OCI-M2 (cell line): ENCODE measurements around the gene CYP26A1.

Experiments used
- DNase-seq: peaks from one replicate; lab custom pipeline; 2025; ENCODE audit not compliant: unreplicated experiment; lab: John Stamatoyannopoulos, UW

The CYP26A1 gene

DNA sequence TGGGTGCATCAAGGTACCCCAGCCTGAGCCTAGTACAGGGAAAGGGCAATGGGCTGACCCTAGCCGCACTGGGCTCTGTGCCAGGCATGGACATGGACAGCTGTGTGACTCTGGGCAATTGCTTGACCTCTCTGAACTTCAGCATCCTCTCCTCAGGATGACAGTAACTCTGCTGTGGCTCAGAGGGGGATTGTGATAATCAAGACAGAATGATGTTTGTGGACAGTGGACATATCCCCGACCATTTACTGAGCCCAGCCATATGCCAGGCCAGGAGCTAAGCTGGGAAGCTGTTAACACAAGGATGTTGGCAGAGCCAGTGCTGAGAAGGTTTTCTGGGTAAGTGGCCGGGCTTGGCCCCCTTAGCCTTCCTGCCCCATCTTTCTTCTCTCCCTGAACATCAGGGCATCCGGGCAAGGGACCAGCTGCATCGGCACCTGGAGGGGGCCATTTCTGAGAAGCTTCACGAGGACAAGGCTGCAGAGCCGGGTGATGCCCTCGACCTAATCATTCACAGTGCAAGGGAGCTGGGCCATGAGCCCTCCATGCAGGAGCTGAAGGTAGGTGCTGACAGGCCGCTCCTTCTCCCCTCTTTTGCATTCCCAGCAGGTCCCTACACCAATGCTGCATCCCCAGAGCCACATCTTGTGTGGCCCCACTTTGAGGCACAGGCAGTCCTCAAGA is 9.6 kb upstream of the CYP26A1 start:
- DNase-seq: no peak

DNA sequence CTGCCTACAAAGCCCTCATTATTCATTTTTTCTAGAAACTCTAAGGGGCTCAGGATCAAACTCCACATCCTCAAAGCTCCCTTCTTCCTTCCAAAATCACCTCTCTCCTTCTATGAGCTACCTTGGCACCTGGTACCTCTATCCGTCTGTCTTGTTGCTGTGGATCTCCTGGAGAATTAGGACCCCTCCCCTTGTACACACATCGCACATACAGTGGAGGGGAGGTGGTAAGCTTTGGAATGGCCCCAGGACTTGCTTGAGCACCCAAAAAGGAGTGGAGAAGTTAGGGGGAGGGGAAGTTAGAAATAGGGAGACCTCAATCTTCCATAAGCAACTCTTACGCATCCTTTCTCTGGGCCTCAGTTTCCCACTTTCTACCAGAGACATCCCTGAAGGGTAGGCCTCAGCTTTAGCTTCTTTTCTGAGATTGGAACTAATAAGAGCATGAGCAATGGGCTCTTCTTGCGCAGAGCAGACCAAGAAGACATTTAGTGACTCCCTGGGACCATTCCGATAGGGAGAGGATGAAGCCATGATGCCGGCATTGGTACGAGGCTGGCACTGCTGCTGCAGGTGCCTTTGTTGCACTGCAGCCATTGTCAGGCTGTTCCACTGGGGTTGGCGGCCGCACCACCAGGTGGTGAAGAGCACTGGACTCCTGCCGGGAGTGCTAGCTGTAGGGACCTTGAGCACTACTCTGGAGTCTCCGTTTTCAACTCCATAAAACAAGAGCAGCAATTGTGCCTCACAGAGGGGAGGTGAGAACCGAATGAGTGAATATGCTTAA is 8.6 kb upstream of the CYP26A1 start:
- DNase-seq: no peak

DNA sequence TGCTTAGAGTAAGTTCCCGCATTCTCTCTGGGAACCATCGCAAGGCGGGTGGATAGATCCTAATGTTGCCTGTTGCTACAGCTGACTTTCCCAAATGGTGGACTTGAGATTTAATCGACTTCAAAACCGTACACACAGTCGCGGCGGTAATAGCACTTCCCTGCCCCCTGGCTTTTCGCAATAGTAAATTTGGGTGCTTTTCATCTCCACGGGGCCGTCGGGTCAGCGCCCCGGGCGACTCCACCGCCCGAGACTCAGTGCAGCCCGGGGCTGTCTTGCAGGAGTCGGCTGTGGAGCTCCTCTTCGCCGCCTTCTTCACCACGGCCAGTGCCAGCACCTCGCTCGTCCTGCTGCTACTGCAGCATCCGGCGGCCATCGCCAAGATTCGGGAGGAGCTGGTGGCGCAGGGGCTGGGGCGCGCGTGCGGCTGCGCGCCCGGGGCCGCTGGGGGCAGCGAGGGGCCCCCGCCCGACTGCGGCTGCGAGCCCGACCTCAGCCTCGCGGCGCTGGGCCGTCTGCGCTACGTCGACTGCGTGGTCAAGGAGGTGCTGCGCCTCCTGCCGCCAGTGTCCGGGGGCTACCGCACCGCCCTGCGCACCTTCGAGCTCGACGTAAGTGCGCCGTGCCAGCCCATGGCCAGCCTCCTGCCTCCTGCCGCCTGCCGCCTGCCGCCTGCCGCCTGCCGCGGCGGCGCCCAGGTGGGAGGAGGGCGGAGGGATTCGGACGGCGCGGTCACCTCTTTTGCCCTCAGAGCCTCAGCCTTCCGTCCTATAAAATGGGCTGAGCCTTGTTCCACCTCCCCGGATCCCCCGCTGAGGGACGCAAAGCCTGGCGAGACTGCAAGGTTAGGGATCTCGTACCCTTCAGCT is 7.8 kb upstream of the CYP26A1 start:
- no peak for DNase-seq

DNA sequence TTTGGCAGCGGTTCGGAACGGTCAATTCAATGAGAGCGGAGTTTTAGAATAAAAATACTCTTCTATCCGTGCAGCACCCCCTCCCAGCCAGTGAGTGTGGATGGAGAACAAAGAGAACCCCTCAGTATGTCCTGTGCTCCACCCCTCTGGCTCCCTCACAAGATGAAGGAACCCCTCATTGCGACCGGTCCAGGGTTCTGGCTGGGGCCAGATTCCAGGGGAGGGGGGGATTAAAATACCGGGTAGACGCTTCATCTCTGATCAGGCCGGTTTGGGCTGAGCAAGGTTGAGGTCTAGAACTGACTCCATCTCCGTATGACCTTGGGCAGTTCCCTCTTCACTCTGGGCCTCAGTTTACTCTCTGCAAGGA is 7.2 kb upstream of the CYP26A1 start:
- DNase-seq: no peak

DNA sequence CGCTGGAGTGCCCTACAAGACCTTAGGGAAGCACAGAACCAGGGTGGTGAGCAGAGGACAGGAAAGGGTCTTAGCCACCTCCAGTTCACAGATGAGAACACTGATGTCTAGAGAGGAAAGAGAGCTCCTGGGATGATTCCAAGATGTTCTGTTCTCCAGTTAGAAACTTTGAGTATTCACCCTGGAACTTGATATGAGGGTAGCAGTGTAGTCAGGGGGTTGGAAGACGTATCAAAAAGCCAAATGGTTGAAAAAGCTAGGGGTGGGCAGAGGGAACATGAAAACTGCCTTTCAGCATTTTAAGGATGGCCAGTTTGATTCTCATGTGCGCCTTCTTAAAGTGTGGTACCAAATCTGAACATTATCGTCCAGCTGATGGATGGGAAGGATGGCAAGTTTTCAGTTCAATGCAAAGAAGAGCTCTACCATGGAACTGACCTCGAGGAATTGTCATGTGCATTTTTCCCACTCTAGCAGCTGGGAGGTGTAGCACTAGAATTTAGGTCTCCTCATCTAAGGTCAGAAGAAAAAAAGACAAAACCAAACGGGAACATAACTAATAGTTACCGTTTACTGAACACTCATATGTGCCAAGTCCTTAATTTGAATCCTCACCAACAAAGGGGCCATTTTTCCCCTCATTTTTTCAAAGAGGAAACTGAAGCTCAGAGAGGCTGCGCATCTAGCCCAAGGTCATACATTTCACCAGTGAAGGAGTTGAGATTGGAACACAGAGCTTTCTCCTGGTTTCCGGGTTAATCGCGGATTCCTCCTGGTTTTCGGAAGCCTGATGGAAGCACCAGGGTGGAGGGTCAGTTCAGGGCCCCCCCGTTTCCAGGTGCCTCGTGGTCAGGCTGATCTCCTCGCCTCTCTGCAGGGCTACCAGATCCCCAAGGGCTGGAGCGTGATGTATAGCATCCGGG is 6.0 kb upstream of the CYP26A1 start:
- DNase-seq: no peak

DNA sequence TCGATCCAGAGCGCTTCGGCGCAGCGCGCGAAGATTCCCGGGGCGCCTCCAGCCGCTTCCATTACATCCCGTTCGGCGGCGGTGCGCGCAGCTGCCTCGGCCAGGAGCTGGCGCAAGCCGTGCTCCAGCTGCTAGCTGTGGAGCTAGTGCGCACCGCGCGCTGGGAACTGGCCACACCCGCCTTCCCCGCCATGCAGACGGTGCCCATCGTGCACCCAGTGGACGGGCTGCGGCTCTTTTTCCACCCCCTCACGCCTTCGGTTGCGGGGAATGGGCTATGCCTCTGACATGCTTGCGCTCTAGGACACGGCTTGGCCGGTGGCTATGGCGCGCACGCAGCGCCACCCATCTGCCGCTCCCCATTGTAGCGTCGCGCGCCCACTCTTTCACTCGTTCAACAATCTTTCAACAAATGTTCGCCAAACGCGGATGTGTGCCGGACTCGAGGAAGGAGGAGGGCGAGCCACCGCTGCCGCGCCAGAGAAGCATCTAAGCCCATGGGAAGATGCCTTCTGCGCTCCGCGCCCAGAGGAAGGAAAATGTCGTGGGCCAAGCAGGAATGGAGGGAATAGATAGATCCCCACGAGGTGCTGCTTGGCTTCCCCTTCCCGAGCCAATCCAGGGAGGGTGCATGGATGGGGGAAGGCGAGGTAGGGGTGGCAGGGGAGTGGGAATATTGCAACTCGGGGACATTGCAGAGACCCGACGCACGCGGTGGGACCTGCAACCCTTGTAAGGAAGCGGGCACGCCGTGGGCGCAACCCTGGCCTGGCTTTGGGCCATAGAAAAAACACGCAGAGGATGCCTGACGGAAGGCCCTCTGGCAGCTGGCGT is 5.1 kb upstream of the CYP26A1 start:
- no peak for DNase-seq

DNA sequence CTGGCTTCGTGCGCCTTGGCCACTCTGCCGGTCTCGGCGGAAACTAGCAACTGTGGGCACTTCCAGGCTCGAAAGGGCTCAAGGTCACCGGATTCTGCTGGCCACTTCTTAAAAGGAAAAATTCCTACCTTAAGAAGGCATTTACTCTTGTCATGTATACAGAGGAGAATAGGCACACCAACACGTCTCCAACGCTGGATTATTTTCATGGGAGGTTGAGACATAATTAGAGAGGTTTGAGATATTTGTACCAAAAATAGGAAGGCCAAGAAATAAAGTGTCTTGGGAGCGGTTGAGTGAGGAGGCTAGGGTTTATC is 4.5 kb upstream of the CYP26A1 start:
- DNase-seq: no peak

DNA sequence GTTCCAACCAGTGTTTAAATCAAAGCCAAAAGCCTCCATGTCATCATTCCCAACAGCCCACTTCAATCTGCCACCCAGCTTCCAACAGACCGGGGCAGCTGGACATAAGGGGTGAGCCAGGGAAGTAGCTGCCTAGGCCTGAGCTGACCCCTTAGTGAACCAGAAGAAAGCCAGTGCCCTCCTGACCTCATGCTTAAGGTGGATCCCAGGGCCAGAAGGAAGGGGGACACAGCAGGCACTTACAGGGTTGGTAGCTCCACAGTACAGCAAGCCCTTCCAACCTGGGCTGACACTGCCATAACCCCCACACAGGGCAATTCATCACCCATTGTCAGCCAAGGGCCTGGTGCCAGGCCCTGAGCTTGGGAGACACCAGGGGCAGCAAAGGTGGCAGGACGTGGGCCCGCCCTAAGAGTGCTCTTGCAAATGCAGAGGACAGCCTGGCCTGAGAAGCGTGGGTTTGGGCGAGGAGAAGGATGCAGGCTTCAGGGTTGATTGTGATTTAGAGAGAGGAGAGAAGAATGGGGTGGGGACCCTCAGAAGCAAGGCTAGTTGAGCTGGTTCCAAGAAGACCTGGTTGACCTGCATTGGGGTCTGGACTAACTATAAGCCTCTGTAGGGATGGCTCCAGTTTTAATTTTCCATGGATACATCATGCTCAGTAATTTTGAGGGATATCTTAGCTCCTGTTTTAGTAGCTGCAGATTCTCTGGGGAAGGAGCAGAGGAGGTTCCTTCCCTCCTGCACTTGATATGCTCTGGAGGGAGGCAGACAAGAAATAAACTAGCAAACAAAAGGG is 3.1 kb upstream of the CYP26A1 start:
- no peak for DNase-seq

DNA sequence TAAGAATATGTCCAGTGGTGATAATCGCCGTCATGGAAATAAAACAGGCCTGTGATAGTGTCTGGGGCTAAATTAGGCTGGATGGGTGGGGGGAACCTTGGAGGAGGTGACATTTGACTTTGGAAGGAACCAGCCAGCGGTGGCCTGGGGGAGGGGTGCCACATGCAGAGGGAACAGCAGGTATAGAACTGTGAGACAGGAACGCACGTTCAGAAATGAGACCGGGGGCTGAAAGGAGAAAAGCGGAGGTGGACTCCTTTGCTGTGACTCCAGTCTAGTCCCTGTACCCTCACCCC is 2.6 kb upstream of the CYP26A1 start:
- DNase-seq: no peak

DNA sequence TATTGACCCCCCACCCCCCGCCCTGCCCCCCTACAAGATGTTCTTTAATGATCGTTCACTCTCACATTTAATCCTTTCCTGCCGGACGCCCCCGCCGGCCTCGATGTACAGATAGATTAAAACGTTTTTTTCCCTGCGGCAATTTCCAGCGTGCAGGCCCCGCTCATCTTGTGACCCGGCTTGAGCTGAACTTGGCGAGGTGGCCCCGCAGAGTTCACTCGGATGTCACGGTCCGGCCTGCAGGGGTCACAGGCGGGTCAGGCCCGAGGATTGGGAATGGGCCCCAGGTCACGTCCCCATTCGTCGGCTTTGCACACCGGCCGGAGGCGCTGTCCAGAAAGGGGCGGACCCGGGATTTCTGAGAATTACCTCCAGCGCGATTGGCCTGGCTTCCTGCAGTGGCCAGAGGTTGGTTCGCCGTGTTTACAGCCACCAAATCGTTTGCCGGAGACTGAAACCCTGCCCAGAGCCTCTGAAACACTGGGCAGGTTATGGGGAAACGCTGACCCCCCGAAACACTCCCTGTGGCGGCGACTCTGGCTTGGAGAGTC is 1.9 kb upstream of the CYP26A1 start:
- DNase-seq: no peak

DNA sequence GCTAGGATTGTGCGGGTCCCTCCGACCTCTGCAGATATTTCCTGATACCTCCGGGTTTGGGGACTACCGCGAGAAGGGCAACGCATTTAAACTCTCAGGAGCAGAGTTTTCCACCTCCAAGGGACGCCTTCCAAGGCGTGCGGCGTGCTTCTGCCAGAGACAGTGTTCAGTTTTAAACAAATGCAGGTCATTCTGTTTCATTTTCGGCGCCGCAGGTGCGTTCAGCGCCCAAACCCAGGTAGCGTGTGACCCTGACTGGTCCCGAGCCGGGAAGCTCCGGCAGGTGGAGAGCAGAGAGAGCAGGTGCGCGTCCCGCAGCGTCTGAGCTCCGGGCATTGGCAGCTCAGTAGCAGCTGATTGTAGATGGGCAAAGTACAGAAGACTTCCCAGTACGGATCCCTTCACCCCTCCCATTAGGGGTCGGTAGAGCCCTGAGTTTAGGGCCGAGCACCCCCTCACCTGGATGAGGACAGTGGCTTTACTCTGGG is 1.4 kb upstream of the CYP26A1 start:
- no peak for DNase-seq

DNA sequence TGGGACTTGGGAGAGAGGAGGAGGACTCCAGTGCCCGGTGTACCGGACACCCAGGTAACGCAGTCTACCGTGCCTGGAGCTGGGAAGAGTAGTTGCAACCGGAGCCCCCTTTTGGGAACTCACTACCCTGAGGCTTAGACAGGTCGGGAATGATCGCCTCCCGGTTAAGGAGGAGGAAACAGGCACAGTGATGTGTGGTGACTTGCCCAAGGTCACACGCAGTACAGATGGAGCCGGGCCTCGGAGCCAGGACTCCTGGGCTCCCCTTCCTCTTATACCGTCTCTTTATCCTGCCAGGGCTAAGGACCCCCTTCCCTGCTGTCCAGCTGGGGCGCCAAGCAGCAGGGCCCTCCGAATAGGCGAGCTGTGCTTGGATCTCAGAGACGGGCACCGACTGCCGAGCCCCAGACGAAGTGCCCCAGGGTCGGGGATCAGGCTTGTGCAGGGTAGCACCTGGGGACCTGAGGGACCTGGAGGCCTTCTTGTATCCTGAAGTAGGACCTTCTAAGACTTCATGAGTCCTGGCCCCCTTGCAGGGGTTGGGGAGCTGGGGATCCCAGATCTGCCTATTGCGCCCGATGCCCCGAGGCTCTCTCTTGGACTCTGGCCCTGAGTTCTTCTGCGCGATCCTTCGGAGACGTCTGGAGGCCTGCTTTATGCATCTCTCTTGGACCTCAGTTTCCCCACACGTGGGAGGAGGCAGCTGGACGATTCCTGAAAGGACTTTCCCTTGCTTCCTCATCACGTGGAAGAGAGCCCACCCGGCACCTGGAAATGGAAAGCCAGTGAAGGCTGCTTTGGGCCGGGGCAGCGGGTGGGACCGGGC is 767 bp upstream of the CYP26A1 start:
- no peak for DNase-seq

DNA sequence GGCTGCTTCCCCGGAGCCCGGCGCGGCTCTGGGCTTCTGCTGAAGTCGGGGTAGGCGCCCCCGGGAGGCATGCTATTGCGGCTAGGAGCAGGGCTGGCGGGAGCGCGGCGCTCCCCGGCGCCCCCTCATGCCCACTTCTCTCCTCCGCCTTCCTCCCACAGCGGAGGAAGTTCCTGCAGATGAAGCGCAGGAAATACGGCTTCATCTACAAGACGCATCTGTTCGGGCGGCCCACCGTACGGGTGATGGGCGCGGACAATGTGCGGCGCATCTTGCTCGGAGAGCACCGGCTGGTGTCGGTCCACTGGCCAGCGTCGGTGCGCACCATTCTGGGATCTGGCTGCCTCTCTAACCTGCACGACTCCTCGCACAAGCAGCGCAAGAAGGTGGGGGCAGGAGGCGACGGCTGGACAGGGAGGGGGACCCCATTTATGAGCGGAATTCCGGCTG is 479 bp downstream of the CYP26A1 start:
- DNase-seq: no peak

DNA sequence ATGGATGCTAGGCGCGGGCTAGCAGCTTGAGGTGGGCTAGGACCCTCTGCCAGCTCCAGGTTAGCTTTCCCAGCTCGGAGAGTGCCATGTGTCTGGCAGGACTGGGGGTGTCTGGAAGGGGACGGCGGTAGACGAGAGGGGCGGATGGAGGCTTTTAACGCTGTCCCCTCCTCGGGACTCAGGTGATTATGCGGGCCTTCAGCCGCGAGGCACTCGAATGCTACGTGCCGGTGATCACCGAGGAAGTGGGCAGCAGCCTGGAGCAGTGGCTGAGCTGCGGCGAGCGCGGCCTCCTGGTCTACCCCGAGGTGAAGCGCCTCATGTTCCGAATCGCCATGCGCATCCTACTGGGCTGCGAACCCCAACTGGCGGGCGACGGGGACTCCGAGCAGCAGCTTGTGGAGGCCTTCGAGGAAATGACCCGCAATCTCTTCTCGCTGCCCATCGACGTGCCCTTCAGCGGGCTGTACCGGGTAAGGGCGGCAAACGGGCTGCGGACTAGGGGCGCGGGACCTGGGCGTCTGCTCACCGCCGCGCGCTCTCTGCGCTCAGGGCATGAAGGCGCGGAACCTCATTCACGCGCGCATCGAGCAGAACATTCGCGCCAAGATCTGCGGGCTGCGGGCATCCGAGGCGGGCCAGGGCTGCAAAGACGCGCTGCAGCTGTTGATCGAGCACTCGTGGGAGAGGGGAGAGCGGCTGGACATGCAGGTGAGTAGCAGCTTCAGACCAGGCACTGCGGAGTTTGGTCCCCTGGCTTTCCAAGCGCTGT is 1.1 kb downstream of the CYP26A1 start:
- no peak for DNase-seq

DNA sequence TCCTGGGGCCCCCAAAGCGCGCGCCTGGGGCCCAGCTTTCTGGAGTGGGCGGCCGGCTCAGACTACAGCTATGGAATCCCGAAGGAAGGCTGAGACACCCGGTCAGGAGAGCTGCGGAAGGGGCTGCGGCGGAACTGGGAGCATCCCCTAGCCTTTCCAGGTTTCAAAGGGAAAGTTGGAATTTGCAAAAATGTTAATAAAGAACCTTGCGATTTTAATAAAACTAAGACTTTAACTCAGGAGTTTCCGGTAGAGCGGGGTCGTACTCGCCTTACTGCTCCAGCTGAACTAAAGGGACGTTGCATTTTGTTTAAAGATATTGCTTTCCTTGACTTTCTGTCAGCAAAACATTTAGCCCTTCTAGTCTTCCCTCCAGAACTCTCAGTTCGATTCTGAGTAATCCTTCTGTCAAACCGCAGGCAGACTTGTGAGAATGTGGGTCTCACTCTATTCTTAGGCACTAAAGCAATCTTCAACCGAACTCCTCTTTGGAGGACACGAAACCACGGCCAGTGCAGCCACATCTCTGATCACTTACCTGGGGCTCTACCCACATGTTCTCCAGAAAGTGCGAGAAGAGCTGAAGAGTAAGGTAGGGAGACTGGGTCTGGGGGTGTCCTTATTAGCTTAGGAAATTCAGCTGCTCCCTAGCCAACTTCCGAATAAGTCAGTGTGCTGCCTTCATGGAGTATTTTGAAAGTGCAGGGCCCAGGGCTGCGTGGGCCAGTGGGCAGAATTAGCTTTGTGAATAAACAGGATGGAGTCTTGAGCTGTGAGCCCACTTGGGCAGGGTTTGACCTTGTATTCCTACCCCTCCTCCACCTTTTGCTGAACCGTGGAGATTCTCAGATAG is 1.9 kb downstream of the CYP26A1 start:
- no peak for DNase-seq

DNA sequence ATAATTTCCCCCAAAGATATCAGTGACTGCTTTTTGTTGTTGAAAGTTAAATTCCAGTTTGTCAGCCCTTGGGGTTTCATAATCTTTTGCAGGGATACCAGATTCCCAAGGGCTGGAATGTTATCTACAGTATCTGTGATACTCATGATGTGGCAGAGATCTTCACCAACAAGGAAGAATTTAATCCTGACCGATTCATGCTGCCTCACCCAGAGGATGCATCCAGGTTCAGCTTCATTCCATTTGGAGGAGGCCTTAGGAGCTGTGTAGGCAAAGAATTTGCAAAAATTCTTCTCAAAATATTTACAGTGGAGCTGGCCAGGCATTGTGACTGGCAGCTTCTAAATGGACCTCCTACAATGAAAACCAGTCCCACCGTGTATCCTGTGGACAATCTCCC is 3.2 kb downstream of the CYP26A1 start:
- DNase-seq: no peak
